CD4-positive, alpha-beta T cell treated with Interleukin-15 for 1 hour (primary cell): ENCODE measurements around the gene COMMD1.
"Not testable (repeated sequence)": the region's sequence is repeated elsewhere in the genome, so short reads cannot be mapped to it uniquely, and the experiment has no call there.

Experiments used
- DNase-seq: peaks from one replicate; pipeline ENCODE4 v3.0.0-alpha.2; 2020

Gene COMMD1

GRCh38 chr2:62032096-62032495 lies 126.6 kb downstream of the COMMD1 start:
- no peak for DNase-seq

- DNase-seq, result no peak
These were observed 129.2 kb downstream of the COMMD1 start for GRCh38 chr2:62034715-62035114.

- DNase-seq, result no peak
These were observed 130.8 kb downstream of the COMMD1 start for GRCh38 chr2:62036229-62036628.

- DNase-seq, result no peak
These were observed 131.3 kb downstream of the COMMD1 start for GRCh38 chr2:62036761-62037250.

GRCh38 chr2:62038975-62039771 lies 133.7 kb downstream of the COMMD1 start:
- peak; percentile 46 for DNase-seq

- DNase-seq, result no peak
These were observed 135.5 kb downstream of the COMMD1 start for GRCh38 chr2:62040926-62041325.

GRCh38 chr2:62041701-62042385 lies 136.4 kb downstream of the COMMD1 start:
- DNase-seq, result not testable (repeated sequence)

GRCh38 chr2:62042400-62042799 lies 136.9 kb downstream of the COMMD1 start:
- DNase-seq, result no peak

- no peak for DNase-seq
These were observed 137.5 kb downstream of the COMMD1 start for GRCh38 chr2:62042944-62043343.

GRCh38 chr2:62045017-62045543 lies 139.6 kb downstream of the COMMD1 start:
- no peak for DNase-seq

- no peak for DNase-seq
These were observed 140.7 kb downstream of the COMMD1 start for GRCh38 chr2:62046141-62046540.

- DNase-seq, result no peak
These were observed 145.1 kb downstream of the COMMD1 start for GRCh38 chr2:62050456-62051045.

- DNase-seq, result no peak
These were observed 148.7 kb downstream of the COMMD1 start for GRCh38 chr2:62054029-62054791.

- DNase-seq, result no peak
These were observed 149.5 kb downstream of the COMMD1 start for GRCh38 chr2:62054916-62055450.

- DNase-seq, result no peak
These were observed 150.4 kb downstream of the COMMD1 start for GRCh38 chr2:62055724-62056336.

- DNase-seq, result no peak
These were observed 150.9 kb downstream of the COMMD1 start for GRCh38 chr2:62056341-62056740.

- DNase-seq, result no peak
These were observed 159.8 kb downstream of the COMMD1 start for GRCh38 chr2:62065243-62065642.

GRCh38 chr2:62071126-62071598 lies 165.7 kb downstream of the COMMD1 start:
- no peak for DNase-seq

GRCh38 chr2:62071760-62072680 lies 166.5 kb downstream of the COMMD1 start:
- no peak for DNase-seq

GRCh38 chr2:62074233-62074632 lies 168.8 kb downstream of the COMMD1 start:
- DNase-seq, result no peak
